ENCODE results near the gene TBL1Y. TPM values are rescaled to one million over a fixed set of nuclear protein-coding genes. Genes with fewer than 3 reads are reported as not detected.

The TBL1Y gene
- total RNA-seq, 2 donors from 2014 or later: 6.9 TPM; not detected in 1

- no peak overlapping the region for H3K4me3 Mint-ChIP-seq
- no peak for DNase-seq
- H3K27ac Mint-ChIP-seq: no peak overlapping the region
- H3K9me3 ChIP-seq (ENCODE audit: control insufficient read depth, low read length): no peaks in the 10 kb centered on the region
- 96% methylated on average over 4 of the region's 4 CpGs; no CpG with 5 or more reads in 1 of the 2 experiments for WGBS, 2 experiments (ENCODE audit: insufficient coverage in 1 of 2, insufficient read length in 1 of 2)
- H3K27me3 Mint-ChIP-seq (ENCODE audit: insufficient read depth): no peaks in the 10 kb centered on the region
- TF ChIP-seq CTCF (conservative IDR thresholded peaks at IDR 0.05): no peak
- no peak overlapping the region for H3K27ac ChIP-seq (ENCODE audit: low read depth, low read length)
- H3K4me3 ChIP-seq (ENCODE audit: low read length): no peak overlapping the region
- no peaks in the 10 kb centered on the region for H3K27me3 ChIP-seq (ENCODE audit: control insufficient read depth, insufficient read depth, low read length, poor library complexity, severe bottlenecking)
- no peaks in the 10 kb centered on the region for H3K36me3 Mint-ChIP-seq (ENCODE audit: low read depth)
- H3K4me1 ChIP-seq (ENCODE audit: control insufficient read depth, insufficient read depth, low read length): no peaks in the 10 kb centered on the region
- peaks cover 13% of the 10 kb centered on the region for H3K36me3 ChIP-seq (ENCODE audit: control insufficient read depth, insufficient read depth, low read length)
- H3K9me3 Mint-ChIP-seq: no peaks in the 10 kb centered on the region
- no peak overlapping the region for H3K9ac ChIP-seq (ENCODE audit: extremely low read depth, low read length, poor library complexity, severe bottlenecking)
- no peaks in the 10 kb centered on the region for H3K4me1 Mint-ChIP-seq
Observed at GRCh38 chrY:6995987-6996386, 85.5 kb downstream of the TBL1Y start.

GRCh38 chrY:6997503-6998066 lies 87.1 kb downstream of the TBL1Y start:
- Histone ChIP-seq H3K27me3 (ENCODE audit: control insufficient read depth, insufficient read depth, low read length, poor library complexity, severe bottlenecking) (no peaks in the 10 kb centered on the region), H3K27ac (ENCODE audit: low read depth, low read length) (no peak overlapping the region), H3K36me3 (ENCODE audit: control insufficient read depth, insufficient read depth, low read length) (peaks cover 13% of the 10 kb centered on the region), H3K4me1 (ENCODE audit: control insufficient read depth, insufficient read depth, low read length) (no peaks in the 10 kb centered on the region), H3K4me3 (ENCODE audit: low read length) (no peak overlapping the region), H3K9ac (ENCODE audit: extremely low read depth, low read length, poor library complexity, severe bottlenecking) (no peak overlapping the region), H3K9me3 (ENCODE audit: control insufficient read depth, low read length) (no peaks in the 10 kb centered on the region)
- Mint-ChIP-seq H3K27me3 (ENCODE audit: insufficient read depth) (no peaks in the 10 kb centered on the region), H3K4me3 (no peak overlapping the region), H3K4me1 (no peaks in the 10 kb centered on the region), H3K27ac (no peak overlapping the region), H3K36me3 (ENCODE audit: low read depth) (no peaks in the 10 kb centered on the region), H3K9me3 (no peaks in the 10 kb centered on the region)
- no peak for DNase-seq
- whole genome bisulfite sequencing, 2 experiments (ENCODE audit: insufficient coverage in 1 of 2, insufficient read length in 1 of 2): 83% methylated on average over 1 of the region's 1 CpG; no CpG with 5 or more reads in 1 of the 2 experiments
- no peak for TF ChIP-seq CTCF (conservative IDR thresholded peaks at IDR 0.05)

GRCh38 chrY:6999905-7000304 lies 89.4 kb downstream of the TBL1Y start:
- Mint-ChIP-seq H3K4me1 (no peaks in the 10 kb centered on the region), H3K27me3 (ENCODE audit: insufficient read depth) (no peaks in the 10 kb centered on the region), H3K27ac (no peak overlapping the region), H3K4me3 (no peak overlapping the region), H3K9me3 (no peaks in the 10 kb centered on the region), H3K36me3 (ENCODE audit: low read depth) (no peaks in the 10 kb centered on the region)
- H3K27ac ChIP-seq (ENCODE audit: low read depth, low read length): no peak overlapping the region
- no peaks in the 10 kb centered on the region for H3K9me3 ChIP-seq (ENCODE audit: control insufficient read depth, low read length)
- DNase-seq: no peak
- H3K4me1 ChIP-seq (ENCODE audit: control insufficient read depth, insufficient read depth, low read length): no peaks in the 10 kb centered on the region
- 83 to 96% methylated on average over 1 to 2 of the region's 2 CpGs for WGBS, 2 experiments (ENCODE audit: insufficient coverage in 1 of 2, insufficient read length in 1 of 2)
- H3K9ac ChIP-seq (ENCODE audit: extremely low read depth, low read length, poor library complexity, severe bottlenecking): no peak overlapping the region
- TF ChIP-seq CTCF (conservative IDR thresholded peaks at IDR 0.05): no peak
- no peaks in the 10 kb centered on the region for H3K27me3 ChIP-seq (ENCODE audit: control insufficient read depth, insufficient read depth, low read length, poor library complexity, severe bottlenecking)
- peaks cover 13% of the 10 kb centered on the region for H3K36me3 ChIP-seq (ENCODE audit: control insufficient read depth, insufficient read depth, low read length)
- H3K4me3 ChIP-seq (ENCODE audit: low read length): no peak overlapping the region
